ENCODE results near the gene INSR. TPM values are rescaled to one million over a fixed set of nuclear protein-coding genes. Genes with fewer than 3 reads are reported as not detected.
A peak's percentile ranks its signal among the peaks of the same experiment; 100 is the strongest.

The INSR gene
- total RNA-seq, 4 donors from 2014 or later = 125 to 191 (median 167) TPM

DNA sequence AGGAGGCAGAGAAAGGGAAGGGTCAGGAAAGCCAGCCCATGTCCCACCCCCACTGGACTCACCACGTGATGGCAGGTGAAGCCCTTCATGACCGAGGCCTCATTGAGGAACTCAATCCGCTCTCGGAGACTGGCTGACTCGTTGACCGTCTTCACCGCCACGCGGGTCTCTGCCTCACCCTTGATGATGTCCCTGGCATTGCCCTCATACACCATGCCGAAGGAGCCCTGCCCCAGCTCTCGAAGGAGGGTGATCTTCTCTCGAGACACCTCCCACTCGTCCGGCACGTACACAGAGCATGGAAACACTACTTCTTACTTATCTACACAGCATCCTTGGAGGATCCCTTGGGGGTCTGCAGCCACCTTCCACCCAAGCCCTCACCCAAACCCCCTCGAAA lies 169.0 kb downstream of the INSR start:
- peak in 1 of 3 donors; percentile 41 for DNase-seq
- Histone ChIP-seq H3K9me3 (peaks cover 0 to 9% (median 3%) of the 10 kb centered on the region in 4 donors), H3K27me3 (no peaks in the 10 kb centered on the region), H3K36me3 (peaks cover 0 to 81% (median 3%) of the 10 kb centered on the region in 3 donors), H3K4me1 (no peaks in the 10 kb centered on the region), H3K27ac (no peak overlapping the region), H3K4me3 (no peak overlapping the region)
- no peak for TF ChIP-seq POLR2A (IDR thresholded peaks at IDR 0.05)
- TF ChIP-seq, protein P1, sequence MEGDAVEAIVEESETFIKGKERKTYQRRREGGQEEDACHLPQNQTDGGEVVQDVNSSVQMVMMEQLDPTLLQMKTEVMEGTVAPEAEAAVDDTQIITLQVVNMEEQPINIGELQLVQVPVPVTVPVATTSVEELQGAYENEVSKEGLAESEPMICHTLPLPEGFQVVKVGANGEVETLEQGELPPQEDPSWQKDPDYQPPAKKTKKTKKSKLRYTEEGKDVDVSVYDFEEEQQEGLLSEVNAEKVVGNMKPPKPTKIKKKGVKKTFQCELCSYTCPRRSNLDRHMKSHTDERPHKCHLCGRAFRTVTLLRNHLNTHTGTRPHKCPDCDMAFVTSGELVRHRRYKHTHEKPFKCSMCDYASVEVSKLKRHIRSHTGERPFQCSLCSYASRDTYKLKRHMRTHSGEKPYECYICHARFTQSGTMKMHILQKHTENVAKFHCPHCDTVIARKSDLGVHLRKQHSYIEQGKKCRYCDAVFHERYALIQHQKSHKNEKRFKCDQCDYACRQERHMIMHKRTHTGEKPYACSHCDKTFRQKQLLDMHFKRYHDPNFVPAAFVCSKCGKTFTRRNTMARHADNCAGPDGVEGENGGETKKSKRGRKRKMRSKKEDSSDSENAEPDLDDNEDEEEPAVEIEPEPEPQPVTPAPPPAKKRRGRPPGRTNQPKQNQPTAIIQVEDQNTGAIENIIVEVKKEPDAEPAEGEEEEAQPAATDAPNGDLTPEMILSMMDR (IDR thresholded peaks at IDR 0.05) = no peak

DNA sequence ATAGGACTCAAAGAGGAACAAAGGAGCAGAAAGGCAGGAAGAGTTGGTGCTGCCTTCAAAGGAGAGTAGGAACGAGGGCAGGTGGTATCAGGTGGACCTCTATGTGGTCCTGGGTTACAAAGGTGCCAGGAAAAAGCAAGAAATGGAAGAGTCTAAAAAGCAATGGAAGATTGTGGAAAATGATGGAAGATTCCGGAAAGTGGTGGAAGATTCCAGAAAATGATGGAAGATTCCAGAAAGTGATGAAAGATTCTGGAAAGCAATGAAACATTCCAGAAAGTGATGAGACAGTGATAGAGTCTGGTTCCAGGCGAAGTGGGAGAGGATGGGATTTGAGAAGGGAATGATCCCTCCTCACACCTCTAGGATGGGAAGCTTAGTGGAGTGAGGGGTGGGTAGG lies 169.4 kb downstream of the INSR start:
- no peak overlapping the region for H3K27ac ChIP-seq
- peaks cover 0 to 81% (median 3%) of the 10 kb centered on the region in 3 donors for H3K36me3 ChIP-seq

DNA sequence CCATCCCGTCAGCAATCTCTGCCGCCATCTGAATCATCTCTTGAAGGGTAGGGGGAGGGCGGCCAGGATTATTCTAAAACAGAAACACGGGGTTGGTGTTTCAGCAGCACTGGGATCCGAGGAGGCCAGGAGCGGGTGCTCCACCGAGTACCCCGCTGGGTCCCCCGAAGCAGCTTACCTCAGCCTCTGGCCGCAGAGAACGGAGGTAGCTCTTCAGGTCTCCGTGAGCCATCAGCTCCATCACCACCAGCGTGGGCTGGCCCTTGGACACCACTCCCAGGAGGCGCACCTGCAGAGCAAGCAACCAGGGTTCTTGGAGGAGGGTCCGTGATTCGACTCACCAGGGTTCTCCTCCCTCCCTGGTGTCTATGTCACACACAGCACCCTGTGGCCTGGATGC lies 171.5 kb downstream of the INSR start:
- Histone ChIP-seq H3K27ac (no peak overlapping the region), H3K27me3 (no peaks in the 10 kb centered on the region), H3K4me1 (no peaks in the 10 kb centered on the region), H3K36me3 (peaks cover 0 to 81% (median 3%) of the 10 kb centered on the region in 3 donors), H3K4me3 (no peak overlapping the region), H3K9me3 (peaks cover 0 to 9% (median 3%) of the 10 kb centered on the region in 4 donors)
- no peak for DNase-seq
- TF ChIP-seq, protein P1 (IDR thresholded peaks at IDR 0.05) = no peak
- TF ChIP-seq POLR2A (IDR thresholded peaks at IDR 0.05) = no peak

More for the DNA sequence above, 169.4 kb downstream of the INSR start:
- Histone ChIP-seq H3K4me3 (no peak overlapping the region), H3K27me3 (no peaks in the 10 kb centered on the region), H3K9me3 (peaks cover 0 to 9% (median 3%) of the 10 kb centered on the region in 4 donors), H3K4me1 (no peaks in the 10 kb centered on the region)
- TF ChIP-seq, protein P1 (IDR thresholded peaks at IDR 0.05) = no peak
- no peak for TF ChIP-seq POLR2A (IDR thresholded peaks at IDR 0.05)
- no peak for DNase-seq

DNA sequence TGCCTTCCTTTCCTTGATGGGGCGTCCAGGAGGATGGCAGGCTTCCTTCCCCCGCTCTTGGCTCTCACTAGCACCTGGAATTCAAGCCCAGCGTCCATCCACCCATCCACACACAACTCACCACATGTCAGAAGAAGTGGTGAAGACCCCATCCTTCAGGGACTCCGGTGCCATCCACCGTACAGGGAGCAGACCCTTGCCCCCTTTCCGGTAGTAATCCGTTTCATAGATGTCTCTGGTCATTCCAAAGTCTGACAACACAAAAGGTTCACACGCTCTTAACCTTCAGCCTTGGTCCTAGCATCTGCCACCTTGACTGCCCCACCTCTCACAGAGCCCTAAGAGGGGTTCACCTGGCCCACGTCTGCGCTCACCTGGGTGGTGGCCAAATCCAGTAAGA lies 173.7 kb downstream of the INSR start:
- H3K36me3 ChIP-seq = peaks cover 0 to 80% (median 0%) of the 10 kb centered on the region in 3 donors
- H3K27me3 ChIP-seq = no peaks in the 10 kb centered on the region

DNA sequence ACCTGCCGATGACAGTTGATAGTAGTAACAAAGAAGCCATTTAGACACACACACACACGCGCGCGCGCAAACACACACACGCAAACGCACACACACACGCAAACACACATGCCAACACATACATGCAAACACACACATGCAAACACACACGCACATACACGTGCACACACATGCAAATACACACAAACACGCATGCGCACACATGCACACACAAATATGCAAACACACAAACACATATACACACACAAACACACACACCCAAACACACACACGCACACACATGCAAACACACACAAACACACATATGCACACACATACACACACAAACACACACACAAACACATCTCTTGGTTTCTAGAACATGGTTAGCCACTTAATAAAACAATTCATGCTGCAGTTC lies 174.6 kb downstream of the INSR start:
- H3K36me3 ChIP-seq = peaks cover 0 to 77% (median 0%) of the 10 kb centered on the region in 3 donors

More for the DNA sequence above, 173.7 kb downstream of the INSR start:
- no peak overlapping the region for H3K4me3 ChIP-seq
- no peaks in the 10 kb centered on the region for H3K9me3 ChIP-seq
- H3K27ac ChIP-seq = no peak overlapping the region
- peak in 1 of 3 donors; percentile 5 for DNase-seq
- TF ChIP-seq POLR2A (IDR thresholded peaks at IDR 0.05) = no peak
- TF ChIP-seq, protein P1 (IDR thresholded peaks at IDR 0.05) = no peak
- no peaks in the 10 kb centered on the region for H3K4me1 ChIP-seq

More for the DNA sequence above, 174.6 kb downstream of the INSR start:
- H3K27me3 ChIP-seq = no peaks in the 10 kb centered on the region
- TF ChIP-seq, protein P1 (IDR thresholded peaks at IDR 0.05) = no peak
- no peak for TF ChIP-seq POLR2A (IDR thresholded peaks at IDR 0.05)
- no peaks in the 10 kb centered on the region for H3K9me3 ChIP-seq
- DNase-seq = no peak
- H3K27ac ChIP-seq = no peak overlapping the region
- no peak overlapping the region for H3K4me3 ChIP-seq
- no peaks in the 10 kb centered on the region for H3K4me1 ChIP-seq
